ENCODE measurements around the gene XCL1. TPM values are rescaled to one million over a fixed set of nuclear protein-coding genes. Genes with fewer than 3 reads are reported as not detected.

Gene XCL1
- total RNA-seq, 2 donors from 2014 or later: 0.75 to 1.4 TPM

GRCh38 chr1:168567007-168567406, 9.4 kb upstream of the XCL1 start:
- Mint-ChIP-seq H3K4me3 (no peak overlapping the region), H3K4me1 (peaks cover 4% of the 10 kb centered on the region), H3K27me3 (ENCODE audit: insufficient read depth) (no peaks in the 10 kb centered on the region), H3K9me3 (no peaks in the 10 kb centered on the region), H3K27ac (no peak overlapping the region), H3K36me3 (ENCODE audit: low read depth) (no peaks in the 10 kb centered on the region)
- no peaks in the 10 kb centered on the region for H3K4me1 ChIP-seq (ENCODE audit: control insufficient read depth, insufficient read depth, low read length)
- no peak overlapping the region for H3K9ac ChIP-seq (ENCODE audit: extremely low read depth, low read length, poor library complexity, severe bottlenecking)
- whole genome bisulfite sequencing, 2 experiments (ENCODE audit: insufficient coverage in 1 of 2, insufficient read length in 1 of 2): 96% methylated on average over 1 of the region's 1 CpG; no CpG with 5 or more reads in 1 of the 2 experiments
- H3K27ac ChIP-seq (ENCODE audit: low read depth, low read length): no peak overlapping the region
- TF ChIP-seq CTCF (conservative IDR thresholded peaks at IDR 0.05): no peak
- no peak overlapping the region for H3K4me3 ChIP-seq (ENCODE audit: low read length)
- DNase-seq: no peak
- no peaks in the 10 kb centered on the region for H3K36me3 ChIP-seq (ENCODE audit: control insufficient read depth, insufficient read depth, low read length)
- no peaks in the 10 kb centered on the region for H3K9me3 ChIP-seq (ENCODE audit: control insufficient read depth, low read length)
- no peaks in the 10 kb centered on the region for H3K27me3 ChIP-seq (ENCODE audit: control insufficient read depth, insufficient read depth, low read length, poor library complexity, severe bottlenecking)

GRCh38 chr1:168567568-168567967, 8.8 kb upstream of the XCL1 start:
- Histone ChIP-seq H3K9me3 (ENCODE audit: control insufficient read depth, low read length) (no peaks in the 10 kb centered on the region), H3K9ac (ENCODE audit: extremely low read depth, low read length, poor library complexity, severe bottlenecking) (no peak overlapping the region), H3K4me1 (ENCODE audit: control insufficient read depth, insufficient read depth, low read length) (no peaks in the 10 kb centered on the region), H3K4me3 (ENCODE audit: low read length) (no peak overlapping the region), H3K36me3 (ENCODE audit: control insufficient read depth, insufficient read depth, low read length) (no peaks in the 10 kb centered on the region), H3K27me3 (ENCODE audit: control insufficient read depth, insufficient read depth, low read length, poor library complexity, severe bottlenecking) (no peaks in the 10 kb centered on the region), H3K27ac (ENCODE audit: low read depth, low read length) (no peak overlapping the region)
- TF ChIP-seq CTCF (conservative IDR thresholded peaks at IDR 0.05): no peak
- Mint-ChIP-seq H3K4me1 (peaks cover 4% of the 10 kb centered on the region), H3K4me3 (no peak overlapping the region), H3K27me3 (ENCODE audit: insufficient read depth) (no peaks in the 10 kb centered on the region), H3K27ac (no peak overlapping the region), H3K9me3 (no peaks in the 10 kb centered on the region), H3K36me3 (ENCODE audit: low read depth) (no peaks in the 10 kb centered on the region)
- WGBS, 2 experiments (ENCODE audit: insufficient coverage in 1 of 2, insufficient read length in 1 of 2): 100% methylated on average over 3 of the region's 3 CpGs; no CpG with 5 or more reads in 1 of the 2 experiments
- DNase-seq: no peak

- Mint-ChIP-seq H3K27me3 (ENCODE audit: insufficient read depth) (no peaks in the 10 kb centered on the region), H3K27ac (no peak overlapping the region), H3K4me1 (peaks cover 4% of the 10 kb centered on the region), H3K4me3 (no peak overlapping the region), H3K36me3 (ENCODE audit: low read depth) (no peaks in the 10 kb centered on the region), H3K9me3 (no peaks in the 10 kb centered on the region)
- Histone ChIP-seq H3K4me3 (ENCODE audit: low read length) (no peak overlapping the region), H3K27ac (ENCODE audit: low read depth, low read length) (no peak overlapping the region), H3K27me3 (ENCODE audit: control insufficient read depth, insufficient read depth, low read length, poor library complexity, severe bottlenecking) (no peaks in the 10 kb centered on the region), H3K9ac (ENCODE audit: extremely low read depth, low read length, poor library complexity, severe bottlenecking) (no peak overlapping the region), H3K36me3 (ENCODE audit: control insufficient read depth, insufficient read depth, low read length) (no peaks in the 10 kb centered on the region), H3K9me3 (ENCODE audit: control insufficient read depth, low read length) (no peaks in the 10 kb centered on the region), H3K4me1 (ENCODE audit: control insufficient read depth, insufficient read depth, low read length) (no peaks in the 10 kb centered on the region)
- no peak for DNase-seq
- no peak for TF ChIP-seq CTCF (conservative IDR thresholded peaks at IDR 0.05)
- WGBS, 2 experiments (ENCODE audit: insufficient coverage in 1 of 2, insufficient read length in 1 of 2): 88 to 100% methylated on average over 1 of the region's 1 CpG
These were observed 8.1 kb upstream of the XCL1 start for GRCh38 chr1:168568346-168568745.

All from endodermal cell (in vitro differentiated cells).